Stimulated activated CD4-positive, alpha-beta T cell treated with anti-CD3 and anti-CD28 coated beads, Interleukin-12 subunit alpha, Interleukin-12 subunit beta, amount 100 ng/mL, for 48 hours (primary cell): Measurements from ENCODE around the gene GRIN2A.

Experiments
- DNase-seq, 3 donors: peaks; one replicate each; pipeline ENCODE4 v3.0.0-alpha.2; 2020; ENCODE audit warnings: low read depth in 2 of 3, low spot score in 1 of 3

GRIN2A gene

DNA sequence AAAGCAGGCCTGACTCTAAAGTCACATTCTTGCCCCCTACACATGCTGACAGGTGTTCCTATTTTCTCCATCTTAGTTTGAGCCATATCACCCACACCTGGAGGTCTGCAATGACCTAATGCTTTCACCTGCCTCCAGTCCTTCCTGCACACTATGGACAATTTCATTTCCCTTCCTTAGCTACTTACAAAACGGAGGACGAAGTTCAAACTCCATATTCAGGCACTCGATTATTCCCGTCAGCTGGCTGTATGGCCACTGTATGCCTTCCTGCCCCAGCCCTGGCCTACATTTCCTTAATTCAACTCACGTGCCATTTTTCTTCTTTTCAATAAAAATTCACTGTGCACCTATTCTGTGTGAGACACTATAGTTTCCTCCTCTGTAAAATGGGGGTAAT is 44.9 kb downstream of the GRIN2A start:
- DNase-seq, result no peak

GRCh38 chr16:10136916-10137315 is 45.3 kb downstream of the GRIN2A start:
- no peak for DNase-seq

- DNase-seq, result no peak
These were observed 51.7 kb downstream of the GRIN2A start for GRCh38 chr16:10130538-10130937.

DNA sequence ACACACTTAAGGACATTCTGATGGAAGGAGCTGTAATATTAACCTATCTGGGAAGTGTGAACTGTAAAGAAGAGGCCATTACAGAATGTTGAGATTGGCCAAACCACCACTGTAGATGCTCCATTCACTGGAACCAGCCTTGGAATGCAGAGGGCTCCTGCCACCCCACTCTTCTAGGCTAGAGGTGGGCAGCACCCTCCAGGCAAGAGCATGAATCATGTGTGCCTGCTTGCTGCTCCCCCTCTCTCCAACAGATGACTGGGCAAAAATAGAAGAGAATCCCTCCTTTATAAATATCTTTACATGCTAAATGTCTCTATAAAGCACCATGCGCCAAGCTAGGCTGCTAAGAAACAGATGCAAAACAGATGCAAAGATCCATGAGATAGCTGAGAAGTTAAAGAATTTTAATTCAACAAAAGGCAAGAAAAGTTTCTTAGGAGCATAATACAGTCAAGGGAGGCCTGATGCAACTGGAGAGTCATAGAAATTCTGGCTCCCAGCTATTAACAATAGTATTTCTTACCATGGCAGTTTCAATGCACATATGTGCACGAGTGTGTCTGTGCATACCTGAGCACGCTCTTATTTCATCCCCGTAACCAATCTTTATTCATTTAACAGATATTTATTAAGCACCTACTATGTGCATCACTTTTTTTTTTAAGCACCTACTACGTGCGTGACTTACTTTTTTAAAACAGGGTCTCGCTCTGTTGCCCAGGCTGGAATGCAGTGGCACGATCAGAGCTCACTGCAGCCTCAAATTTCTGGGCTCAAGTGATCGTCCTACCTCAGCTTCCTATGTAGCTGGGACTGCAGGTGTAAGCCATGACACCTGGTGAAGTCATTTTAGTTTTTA is 53.6 kb downstream of the GRIN2A start:
- no peak for DNase-seq

DNA sequence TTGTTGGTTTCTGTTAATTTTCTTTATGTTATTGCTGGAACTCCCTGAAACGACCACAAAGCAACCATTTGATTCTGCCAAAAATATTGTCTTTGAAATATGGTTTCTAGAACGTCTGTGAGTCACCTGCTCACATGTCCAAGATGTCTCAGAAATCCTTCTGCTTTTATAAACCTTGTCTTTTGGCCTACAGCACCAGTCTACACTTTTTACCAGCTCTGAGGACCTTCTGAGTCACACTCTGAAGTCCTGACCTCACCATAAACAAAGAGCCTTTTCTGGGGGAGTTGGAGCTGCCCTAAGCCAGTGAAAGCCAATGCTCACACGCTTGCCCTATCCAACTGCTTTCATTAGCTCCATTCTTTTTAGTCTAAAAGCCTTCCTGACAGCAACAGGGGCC is 55.5 kb downstream of the GRIN2A start:
- no peak for DNase-seq

DNA sequence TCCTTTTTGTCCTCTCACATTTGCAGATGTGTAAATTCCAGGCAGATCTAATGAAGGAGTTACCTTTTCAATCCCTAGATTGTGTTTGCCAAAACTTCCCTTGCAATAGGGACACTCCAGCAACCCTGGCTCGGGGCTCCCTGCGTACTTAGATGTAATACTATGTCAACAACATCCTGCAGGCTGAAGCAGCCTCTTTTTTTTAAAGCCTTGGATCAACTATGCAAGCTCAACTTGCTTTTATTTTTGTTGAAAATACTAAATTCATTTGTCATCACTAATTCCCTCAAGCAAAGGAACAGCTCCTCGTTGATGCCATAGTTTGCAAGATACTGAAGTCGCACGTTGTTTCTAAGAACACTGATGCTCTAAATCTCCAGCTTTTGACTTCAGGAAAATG is 59.1 kb downstream of the GRIN2A start:
- no peak for DNase-seq

DNA sequence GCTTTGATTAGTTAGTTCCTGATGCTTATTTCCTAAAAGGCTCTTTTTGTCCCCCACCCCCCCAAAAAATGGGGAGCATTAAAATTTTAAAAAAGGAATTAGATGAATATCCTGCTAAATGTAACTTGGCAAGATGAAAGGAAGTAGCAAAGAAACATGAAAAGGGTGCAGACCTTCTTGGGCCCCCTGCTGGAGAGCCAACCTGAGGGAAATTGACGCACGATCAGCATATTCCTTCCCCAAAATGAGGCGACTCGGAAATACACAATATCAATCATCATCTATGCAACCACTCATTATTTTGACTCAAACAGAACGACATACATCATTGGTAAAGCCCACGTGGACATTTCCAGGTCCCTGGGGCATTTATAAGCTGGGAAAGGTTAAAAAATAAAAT is 59.7 kb downstream of the GRIN2A start:
- DNase-seq, result no peak

DNA sequence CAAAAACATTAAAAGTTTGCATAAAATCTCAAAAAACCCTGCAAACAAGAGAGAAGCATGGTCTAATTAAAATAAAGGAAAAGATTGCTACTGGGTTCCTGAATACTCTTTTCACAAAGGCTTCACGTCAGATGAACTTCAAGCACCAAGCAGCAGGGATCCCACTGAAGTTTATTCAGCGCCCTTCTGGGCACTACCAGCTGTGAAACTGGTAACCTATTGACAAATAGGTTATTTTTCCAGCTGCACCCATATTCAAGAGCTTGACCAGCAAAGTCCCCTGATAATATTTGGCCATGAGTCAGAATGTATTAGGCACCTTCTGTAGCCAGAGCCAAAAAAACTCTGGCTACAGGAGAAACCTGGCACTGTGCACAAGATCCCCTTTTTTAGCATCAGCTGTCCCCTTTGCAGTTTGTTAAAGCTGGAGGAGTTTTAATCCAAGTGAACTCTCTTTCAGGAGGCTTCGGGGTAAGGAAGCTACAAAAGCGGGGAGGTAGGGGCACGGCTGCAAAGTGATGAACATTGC is 60.3 kb downstream of the GRIN2A start:
- DNase-seq, result no peak

- no peak for DNase-seq
These were observed 60.7 kb downstream of the GRIN2A start for GRCh38 chr16:10121491-10121890.

GRCh38 chr16:10120953-10121352 is 61.3 kb downstream of the GRIN2A start:
- DNase-seq, result no peak

DNA sequence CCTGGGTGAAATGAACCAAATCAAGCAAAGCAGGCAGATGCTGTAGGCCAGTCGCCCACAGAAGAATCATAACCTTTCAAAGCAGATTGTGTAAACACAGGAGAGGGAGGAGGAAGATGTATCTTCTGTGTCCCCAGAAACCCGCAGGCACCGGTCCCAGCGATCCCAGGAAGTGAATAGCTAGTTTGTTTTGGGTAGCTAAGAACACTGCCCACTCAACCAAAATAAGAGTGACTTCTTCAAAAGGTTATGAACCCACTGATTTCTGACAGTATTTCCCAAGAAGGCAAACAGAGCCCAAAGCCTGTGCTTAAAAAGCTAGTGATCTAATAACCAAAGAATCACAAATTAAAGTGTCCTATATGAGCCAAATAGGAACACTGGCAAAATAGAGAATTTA is 67.8 kb downstream of the GRIN2A start:
- no peak for DNase-seq

DNA sequence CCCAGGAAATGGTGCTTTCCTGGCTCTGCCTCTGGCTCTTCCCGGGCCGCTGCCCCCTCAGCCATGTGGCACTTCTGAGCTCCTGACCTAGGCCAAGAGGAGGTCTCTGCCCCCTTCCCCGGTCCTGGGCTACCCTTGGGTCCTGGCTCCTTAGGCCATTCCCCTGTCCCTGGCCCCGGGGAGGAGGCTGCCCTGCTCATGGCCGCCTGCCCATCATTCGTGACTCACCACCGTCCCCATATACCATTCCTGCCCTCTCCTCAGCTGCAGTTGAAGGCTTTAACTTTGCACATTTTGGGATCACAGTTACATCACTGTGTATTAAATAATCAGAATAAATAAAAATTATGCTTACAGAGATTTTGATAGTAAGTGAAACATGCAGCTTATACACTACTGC is 69.0 kb downstream of the GRIN2A start:
- DNase-seq, result no peak

GRCh38 chr16:10112021-10112420 is 70.2 kb downstream of the GRIN2A start:
- DNase-seq, result no peak

DNA sequence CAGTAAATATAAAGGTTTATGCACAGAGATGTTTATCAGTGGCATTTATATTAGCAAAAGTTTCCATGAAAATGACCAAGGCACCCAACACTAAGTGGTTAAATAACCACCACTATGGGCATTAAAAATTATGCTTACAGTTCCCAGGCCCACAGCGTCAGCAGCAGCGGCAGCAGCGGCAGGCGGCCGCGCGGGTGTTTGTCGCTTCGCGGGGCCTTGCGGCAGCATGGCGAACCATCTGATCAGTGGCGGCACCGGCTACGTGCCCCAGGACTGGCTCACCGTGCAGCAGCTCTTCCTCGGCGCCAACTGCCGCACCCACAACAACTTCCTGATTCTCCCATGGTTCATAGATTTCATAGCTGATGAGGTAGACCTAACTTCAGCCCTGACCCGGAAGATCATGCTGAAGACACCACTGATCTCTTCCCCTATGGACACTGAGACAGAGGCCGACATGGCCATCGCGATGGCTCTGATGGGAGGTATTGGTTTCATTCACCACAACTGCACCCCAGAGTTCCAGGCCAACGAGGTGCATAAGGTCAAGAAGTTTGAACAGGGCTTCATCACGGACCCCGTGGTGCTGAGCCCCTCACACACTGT is 71.0 kb downstream of the GRIN2A start:
- DNase-seq, result no peak

DNA sequence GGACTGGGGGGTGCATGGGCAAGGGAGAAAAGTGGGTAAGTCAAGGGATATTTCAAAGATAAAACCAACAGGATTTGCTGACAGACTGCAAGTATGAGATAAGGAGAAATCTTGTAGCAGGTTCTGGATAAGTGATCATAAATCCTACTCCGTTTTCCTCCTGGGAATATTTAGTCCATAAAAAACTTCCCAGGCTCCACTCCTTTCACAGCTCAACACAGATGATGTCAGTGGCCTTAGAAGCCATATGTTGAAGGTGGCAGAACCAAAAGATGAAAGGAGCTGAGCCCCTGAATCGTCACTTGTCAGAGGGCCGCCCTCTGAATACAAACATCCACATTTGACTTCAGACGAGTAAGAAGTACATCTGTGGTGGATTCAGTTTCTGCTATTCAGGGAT is 71.7 kb downstream of the GRIN2A start:
- no peak for DNase-seq

- DNase-seq, result no peak
These were observed 75.1 kb downstream of the GRIN2A start for GRCh38 chr16:10107081-10107480.

GRCh38 chr16:10103700-10104099 is 78.5 kb downstream of the GRIN2A start:
- DNase-seq, result no peak

DNA sequence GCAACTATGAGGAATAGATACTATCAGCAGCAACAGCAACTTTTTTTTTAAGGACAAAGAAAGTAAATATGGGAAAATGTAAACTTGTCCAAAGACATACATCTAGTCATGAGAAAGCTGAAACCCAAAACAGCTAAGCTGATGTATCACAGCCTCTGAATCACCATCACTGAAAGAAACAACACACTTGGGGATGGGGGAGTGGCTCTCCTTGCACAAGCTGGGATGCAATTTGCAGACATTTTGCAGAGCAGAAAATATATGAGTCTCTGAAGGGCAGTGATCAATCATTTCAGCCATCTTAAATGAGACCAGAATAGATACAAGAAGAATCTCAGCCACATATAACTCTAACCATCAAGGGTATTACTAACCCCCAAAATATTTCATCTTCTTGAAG is 79.1 kb downstream of the GRIN2A start:
- DNase-seq, result no peak

- DNase-seq, result no peak
These were observed 81.4 kb downstream of the GRIN2A start for GRCh38 chr16:10100829-10101228.

GRCh38 chr16:10098991-10099390 is 83.2 kb downstream of the GRIN2A start:
- DNase-seq, result no peak

DNA sequence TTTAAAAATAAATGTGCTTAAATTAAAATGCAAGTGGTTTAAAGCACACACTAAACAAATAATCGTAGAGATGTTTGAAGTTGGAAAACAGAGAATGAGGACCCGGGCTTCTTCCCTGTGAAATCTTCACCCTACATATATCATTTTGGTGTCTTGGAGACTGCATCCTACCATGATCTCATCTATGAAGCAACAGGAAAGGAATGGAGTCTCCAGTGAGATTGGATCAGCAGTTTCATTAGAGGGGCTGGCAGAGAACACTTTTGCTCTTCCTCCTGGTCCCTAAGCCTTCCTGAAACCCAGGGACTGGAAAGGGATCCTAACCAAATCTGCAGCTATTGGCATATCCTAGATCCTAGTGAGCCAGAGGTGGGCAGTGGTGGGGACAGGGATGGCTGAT is 85.0 kb downstream of the GRIN2A start:
- no peak for DNase-seq

DNA sequence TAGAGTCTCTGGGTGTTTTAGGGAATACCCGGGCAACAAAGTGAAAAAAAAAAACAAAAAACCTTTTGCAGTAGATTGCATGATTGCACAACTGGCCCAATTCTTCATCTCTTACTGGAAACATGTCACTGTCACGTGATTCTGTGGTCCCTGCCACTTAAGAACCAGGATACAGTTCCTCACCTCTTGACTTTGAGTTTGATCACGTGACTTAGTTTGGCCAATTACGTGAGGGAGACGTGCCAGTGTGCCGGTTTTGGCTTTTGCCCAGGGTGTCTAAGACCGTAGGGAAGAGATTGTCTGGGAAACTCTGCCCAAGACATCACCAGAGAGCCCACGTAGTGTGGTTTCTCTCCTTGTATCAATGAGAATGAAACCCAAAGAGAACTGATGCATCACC is 88.7 kb downstream of the GRIN2A start:
- no peak for DNase-seq

- DNase-seq, result no peak
These were observed 91.4 kb downstream of the GRIN2A start for GRCh38 chr16:10090816-10091215.
